ENCODE measurements around the gene TULP4.

- TF ChIP-seq, protein P1, sequence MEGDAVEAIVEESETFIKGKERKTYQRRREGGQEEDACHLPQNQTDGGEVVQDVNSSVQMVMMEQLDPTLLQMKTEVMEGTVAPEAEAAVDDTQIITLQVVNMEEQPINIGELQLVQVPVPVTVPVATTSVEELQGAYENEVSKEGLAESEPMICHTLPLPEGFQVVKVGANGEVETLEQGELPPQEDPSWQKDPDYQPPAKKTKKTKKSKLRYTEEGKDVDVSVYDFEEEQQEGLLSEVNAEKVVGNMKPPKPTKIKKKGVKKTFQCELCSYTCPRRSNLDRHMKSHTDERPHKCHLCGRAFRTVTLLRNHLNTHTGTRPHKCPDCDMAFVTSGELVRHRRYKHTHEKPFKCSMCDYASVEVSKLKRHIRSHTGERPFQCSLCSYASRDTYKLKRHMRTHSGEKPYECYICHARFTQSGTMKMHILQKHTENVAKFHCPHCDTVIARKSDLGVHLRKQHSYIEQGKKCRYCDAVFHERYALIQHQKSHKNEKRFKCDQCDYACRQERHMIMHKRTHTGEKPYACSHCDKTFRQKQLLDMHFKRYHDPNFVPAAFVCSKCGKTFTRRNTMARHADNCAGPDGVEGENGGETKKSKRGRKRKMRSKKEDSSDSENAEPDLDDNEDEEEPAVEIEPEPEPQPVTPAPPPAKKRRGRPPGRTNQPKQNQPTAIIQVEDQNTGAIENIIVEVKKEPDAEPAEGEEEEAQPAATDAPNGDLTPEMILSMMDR (IDR thresholded peaks at IDR 0.05) = no peak
- TF ChIP-seq POLR2AphosphoS5 (IDR thresholded peaks at IDR 0.05) = no peak
Observed at GRCh38 chr6:158278004-158278403, 34.3 kb upstream of the TULP4 start.

Measured in sigmoid colon (tissue), 4 donors.